ENCODE data around the gene RAB7B. TPM values are rescaled to one million over a fixed set of nuclear protein-coding genes. Genes with fewer than 3 reads are reported as not detected.
A peak's percentile ranks its signal among the peaks of the same experiment; 100 is the strongest.

The RAB7B gene
- total and polyA plus RNA-seq, 2 of the 13 experiments (the other 11 are each of a cell fraction or from before 2014, with no cell fraction given): 0.05 to 0.46 TPM

DNA sequence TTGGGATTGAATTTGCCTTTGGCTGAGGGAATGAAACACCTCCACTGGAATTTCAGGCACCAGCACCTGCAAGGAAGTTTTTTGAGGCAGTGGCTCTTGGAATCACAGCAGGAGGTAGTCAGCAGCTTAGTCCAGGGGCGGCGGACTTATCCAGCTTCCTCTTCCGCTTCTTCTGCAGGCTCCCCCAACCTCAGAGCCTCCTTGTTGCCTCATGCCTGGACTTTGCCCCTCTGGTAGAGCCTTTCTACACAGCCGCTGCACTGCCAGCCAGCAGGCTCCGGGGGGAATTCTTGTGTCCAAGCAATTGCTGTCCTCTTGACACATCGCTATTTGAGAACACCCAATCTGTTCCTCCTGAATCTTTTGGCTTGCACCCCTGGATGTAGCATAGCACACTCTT is 45.4 kb upstream of the RAB7B start (continued):
- TF ChIP-seq, protein P1, sequence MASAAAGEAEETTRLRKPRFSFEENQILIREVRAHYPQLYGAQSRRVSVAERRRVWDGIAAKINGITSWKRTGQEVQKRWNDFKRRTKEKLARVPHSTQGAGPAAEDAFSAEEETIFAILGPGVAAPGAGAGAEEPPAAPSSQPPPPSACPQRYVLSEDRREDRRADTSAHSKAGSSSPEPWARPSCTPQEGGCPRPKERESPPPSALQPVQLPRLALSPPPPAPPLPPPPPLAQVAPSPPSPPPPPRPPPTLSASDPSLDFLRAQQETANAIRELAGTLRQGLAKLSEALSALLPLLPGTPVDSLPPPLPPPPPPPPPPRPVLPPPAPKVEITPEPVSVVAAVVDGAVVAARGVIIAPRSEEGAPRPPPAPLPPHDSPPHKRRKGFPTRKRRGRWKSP (CRISPR knock-in tag; IDR thresholded peaks at IDR 0.05): no peak
- TF ChIP-seq, protein P2, sequence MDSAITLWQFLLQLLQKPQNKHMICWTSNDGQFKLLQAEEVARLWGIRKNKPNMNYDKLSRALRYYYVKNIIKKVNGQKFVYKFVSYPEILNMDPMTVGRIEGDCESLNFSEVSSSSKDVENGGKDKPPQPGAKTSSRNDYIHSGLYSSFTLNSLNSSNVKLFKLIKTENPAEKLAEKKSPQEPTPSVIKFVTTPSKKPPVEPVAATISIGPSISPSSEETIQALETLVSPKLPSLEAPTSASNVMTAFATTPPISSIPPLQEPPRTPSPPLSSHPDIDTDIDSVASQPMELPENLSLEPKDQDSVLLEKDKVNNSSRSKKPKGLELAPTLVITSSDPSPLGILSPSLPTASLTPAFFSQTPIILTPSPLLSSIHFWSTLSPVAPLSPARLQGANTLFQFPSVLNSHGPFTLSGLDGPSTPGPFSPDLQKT (CRISPR knock-in tag; IDR thresholded peaks at IDR 0.05; ENCODE audit: borderline replicate concordance): no peak
- TF ChIP-seq, protein P3, sequence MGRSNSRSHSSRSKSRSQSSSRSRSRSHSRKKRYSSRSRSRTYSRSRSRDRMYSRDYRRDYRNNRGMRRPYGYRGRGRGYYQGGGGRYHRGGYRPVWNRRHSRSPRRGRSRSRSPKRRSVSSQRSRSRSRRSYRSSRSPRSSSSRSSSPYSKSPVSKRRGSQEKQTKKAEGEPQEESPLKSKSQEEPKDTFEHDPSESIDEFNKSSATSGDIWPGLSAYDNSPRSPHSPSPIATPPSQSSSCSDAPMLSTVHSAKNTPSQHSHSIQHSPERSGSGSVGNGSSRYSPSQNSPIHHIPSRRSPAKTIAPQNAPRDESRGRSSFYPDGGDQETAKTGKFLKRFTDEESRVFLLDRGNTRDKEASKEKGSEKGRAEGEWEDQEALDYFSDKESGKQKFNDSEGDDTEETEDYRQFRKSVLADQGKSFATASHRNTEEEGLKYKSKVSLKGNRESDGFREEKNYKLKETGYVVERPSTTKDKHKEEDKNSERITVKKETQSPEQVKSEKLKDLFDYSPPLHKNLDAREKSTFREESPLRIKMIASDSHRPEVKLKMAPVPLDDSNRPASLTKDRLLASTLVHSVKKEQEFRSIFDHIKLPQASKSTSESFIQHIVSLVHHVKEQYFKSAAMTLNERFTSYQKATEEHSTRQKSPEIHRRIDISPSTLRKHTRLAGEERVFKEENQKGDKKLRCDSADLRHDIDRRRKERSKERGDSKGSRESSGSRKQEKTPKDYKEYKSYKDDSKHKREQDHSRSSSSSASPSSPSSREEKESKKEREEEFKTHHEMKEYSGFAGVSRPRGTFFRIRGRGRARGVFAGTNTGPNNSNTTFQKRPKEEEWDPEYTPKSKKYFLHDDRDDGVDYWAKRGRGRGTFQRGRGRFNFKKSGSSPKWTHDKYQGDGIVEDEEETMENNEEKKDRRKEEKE (IDR thresholded peaks at IDR 0.05): no peak
- TF ChIP-seq AKAP8 (CRISPR knock-in tag; IDR thresholded peaks at IDR 0.05): no peak
- TF ChIP-seq, protein P4, sequence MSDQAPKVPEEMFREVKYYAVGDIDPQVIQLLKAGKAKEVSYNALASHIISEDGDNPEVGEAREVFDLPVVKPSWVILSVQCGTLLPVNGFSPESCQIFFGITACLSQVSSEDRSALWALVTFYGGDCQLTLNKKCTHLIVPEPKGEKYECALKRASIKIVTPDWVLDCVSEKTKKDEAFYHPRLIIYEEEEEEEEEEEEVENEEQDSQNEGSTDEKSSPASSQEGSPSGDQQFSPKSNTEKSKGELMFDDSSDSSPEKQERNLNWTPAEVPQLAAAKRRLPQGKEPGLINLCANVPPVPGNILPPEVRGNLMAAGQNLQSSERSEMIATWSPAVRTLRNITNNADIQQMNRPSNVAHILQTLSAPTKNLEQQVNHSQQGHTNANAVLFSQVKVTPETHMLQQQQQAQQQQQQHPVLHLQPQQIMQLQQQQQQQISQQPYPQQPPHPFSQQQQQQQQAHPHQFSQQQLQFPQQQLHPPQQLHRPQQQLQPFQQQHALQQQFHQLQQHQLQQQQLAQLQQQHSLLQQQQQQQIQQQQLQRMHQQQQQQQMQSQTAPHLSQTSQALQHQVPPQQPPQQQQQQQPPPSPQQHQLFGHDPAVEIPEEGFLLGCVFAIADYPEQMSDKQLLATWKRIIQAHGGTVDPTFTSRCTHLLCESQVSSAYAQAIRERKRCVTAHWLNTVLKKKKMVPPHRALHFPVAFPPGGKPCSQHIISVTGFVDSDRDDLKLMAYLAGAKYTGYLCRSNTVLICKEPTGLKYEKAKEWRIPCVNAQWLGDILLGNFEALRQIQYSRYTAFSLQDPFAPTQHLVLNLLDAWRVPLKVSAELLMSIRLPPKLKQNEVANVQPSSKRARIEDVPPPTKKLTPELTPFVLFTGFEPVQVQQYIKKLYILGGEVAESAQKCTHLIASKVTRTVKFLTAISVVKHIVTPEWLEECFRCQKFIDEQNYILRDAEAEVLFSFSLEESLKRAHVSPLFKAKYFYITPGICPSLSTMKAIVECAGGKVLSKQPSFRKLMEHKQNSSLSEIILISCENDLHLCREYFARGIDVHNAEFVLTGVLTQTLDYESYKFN (CRISPR knock-in tag; conservative IDR thresholded peaks at IDR 0.05): peak; percentile 81
- no peak for TF ChIP-seq PHF5A (CRISPR knock-in tag; IDR thresholded peaks at IDR 0.05; ENCODE audit: low read depth, unreplicated experiment)
- TF ChIP-seq ZBTB1 (CRISPR knock-in tag; IDR thresholded peaks at IDR 0.05; ENCODE audit: borderline replicate concordance): no peak
- no peak for TF ChIP-seq SRF (IDR thresholded peaks at IDR 0.05; ENCODE audit: low read depth, low read length)
- TF ChIP-seq, protein P5, sequence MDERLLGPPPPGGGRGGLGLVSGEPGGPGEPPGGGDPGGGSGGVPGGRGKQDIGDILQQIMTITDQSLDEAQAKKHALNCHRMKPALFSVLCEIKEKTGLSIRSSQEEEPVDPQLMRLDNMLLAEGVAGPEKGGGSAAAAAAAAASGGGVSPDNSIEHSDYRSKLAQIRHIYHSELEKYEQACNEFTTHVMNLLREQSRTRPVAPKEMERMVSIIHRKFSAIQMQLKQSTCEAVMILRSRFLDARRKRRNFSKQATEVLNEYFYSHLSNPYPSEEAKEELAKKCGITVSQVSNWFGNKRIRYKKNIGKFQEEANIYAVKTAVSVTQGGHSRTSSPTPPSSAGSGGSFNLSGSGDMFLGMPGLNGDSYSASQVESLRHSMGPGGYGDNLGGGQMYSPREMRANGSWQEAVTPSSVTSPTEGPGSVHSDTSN (CRISPR knock-in tag; IDR thresholded peaks at IDR 0.05): no peak
- peak; percentile 39 for TF ChIP-seq ASH2L (IDR thresholded peaks at IDR 0.05; ENCODE audit: insufficient read length, low read depth, low read length)
- TF ChIP-seq ZNF674 (CRISPR knock-in tag; IDR thresholded peaks at IDR 0.05; ENCODE audit: low read depth): no peak
- TF ChIP-seq SMAD1 (CRISPR knock-in tag; IDR thresholded peaks at IDR 0.05; ENCODE audit: borderline replicate concordance, low read depth): no peak
- TF ChIP-seq MAFK (conservative IDR thresholded peaks at IDR 0.05 in 1 of 2, IDR thresholded peaks at IDR 0.05 in 1 of 2; ENCODE audit: low read length in 2 of 2): no peak
- TF ChIP-seq ZNF839 (CRISPR knock-in tag; IDR thresholded peaks at IDR 0.05; ENCODE audit: borderline replicate concordance): no peak
- TF ChIP-seq, protein P6, sequence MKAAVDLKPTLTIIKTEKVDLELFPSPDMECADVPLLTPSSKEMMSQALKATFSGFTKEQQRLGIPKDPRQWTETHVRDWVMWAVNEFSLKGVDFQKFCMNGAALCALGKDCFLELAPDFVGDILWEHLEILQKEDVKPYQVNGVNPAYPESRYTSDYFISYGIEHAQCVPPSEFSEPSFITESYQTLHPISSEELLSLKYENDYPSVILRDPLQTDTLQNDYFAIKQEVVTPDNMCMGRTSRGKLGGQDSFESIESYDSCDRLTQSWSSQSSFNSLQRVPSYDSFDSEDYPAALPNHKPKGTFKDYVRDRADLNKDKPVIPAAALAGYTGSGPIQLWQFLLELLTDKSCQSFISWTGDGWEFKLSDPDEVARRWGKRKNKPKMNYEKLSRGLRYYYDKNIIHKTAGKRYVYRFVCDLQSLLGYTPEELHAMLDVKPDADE (CRISPR knock-in tag; IDR thresholded peaks at IDR 0.05): no peak
- 0 out of 2 replicates have a peak, but pooled peaks have one; percentile 28 for TF ChIP-seq ZNF264 (CRISPR knock-in tag; IDR thresholded peaks at IDR 0.05)
- peak; percentile 69; the same call in 1 of the 2 replicates for TF ChIP-seq CBX5 (CRISPR knock-in tag; IDR thresholded peaks at IDR 0.05; ENCODE audit: borderline replicate concordance)
- TF ChIP-seq SP5 (CRISPR knock-in tag; IDR thresholded peaks at IDR 0.05; ENCODE audit: borderline replicate concordance, low read depth): no peak
